OCI-LY1 (cell line): ENCODE results near the gene ATP11A.

Source experiments
- H2AFZ ChIP-seq: fragments of 200-600 bp; sonication (generic), shearing (Covaris generic); 2 replicates; pipeline ENCODE4 v1.6.0; 2014; ENCODE audit warnings: antibody characterized with exemption, mild to moderate bottlenecking, low read length
- H3F3A ChIP-seq: fragments of 200-600 bp; sonication (generic), shearing (Covaris generic); 2 replicates; pipeline ENCODE4 v1.6.0; 2014; ENCODE audit warnings: mild to moderate bottlenecking, antibody characterized with exemption, low read length, moderate library complexity; ENCODE audit not compliant: insufficient read depth
- H3K27ac ChIP-seq: fragments of 200-600 bp; sonication (generic); 2 replicates; pipeline ENCODE4 v1.5.1; 2014; ENCODE audit warnings: low read length, mixed run types, mild to moderate bottlenecking, low read depth; ENCODE audit not compliant: poor library complexity, severe bottlenecking
- H3K27me3 ChIP-seq: fragments of 200-600 bp; sonication (generic); 2 replicates; pipeline ENCODE4 v1.6.0; 2014; ENCODE audit warnings: antibody characterized with exemption, mild to moderate bottlenecking, low read length, moderate library complexity; ENCODE audit not compliant: insufficient read depth
- H3K36me3 ChIP-seq: fragments of 200-600 bp; sonication (generic); 2 replicates; pipeline ENCODE4 v1.6.1; 2014; ENCODE audit warnings: mild to moderate bottlenecking, antibody characterized with exemption, low read length, moderate library complexity, mixed read lengths; ENCODE audit not compliant: insufficient read depth
- H3K4me1 ChIP-seq: fragments of 200-600 bp; sonication (generic); 2 replicates; pipeline ENCODE4 v1.5.1; 2014; ENCODE audit warnings: mild to moderate bottlenecking, low read length, moderate library complexity; ENCODE audit not compliant: insufficient read depth, severe bottlenecking
- H3K4me2 ChIP-seq: fragments of 200-600 bp; sonication (generic), shearing (Covaris generic); 2 replicates; pipeline ENCODE4 v1.6.1; 2014; ENCODE audit warnings: low read length
- H3K4me3 ChIP-seq: fragments of 200-600 bp; sonication (generic); 2 replicates; pipeline ENCODE4 v1.5.1; 2014; ENCODE audit warnings: low read length, low read depth, mild to moderate bottlenecking, mixed read lengths; ENCODE audit not compliant: poor library complexity, severe bottlenecking
- H3K79me2 ChIP-seq: fragments of 200-600 bp; shearing (Covaris generic); 2 replicates; pipeline ENCODE4 v1.6.1; 2016; ENCODE audit warnings: mixed run types, low read length, mixed read lengths; ENCODE audit not compliant: insufficient read depth
- H3K9ac ChIP-seq: fragments of 200-600 bp; sonication (generic), shearing (Covaris generic); 2 replicates; pipeline ENCODE4 v1.6.1; 2014; ENCODE audit warnings: mild to moderate bottlenecking, low read length, mixed read lengths
- H3K9me2 ChIP-seq: fragments of 200-600 bp; sonication (generic), shearing (Covaris generic); 2 replicates; pipeline ENCODE4 v1.6.1; 2014; ENCODE audit warnings: low read depth, mild to moderate bottlenecking, low read length, mixed read lengths
- H3K9me3 ChIP-seq: fragments of 200-600 bp; shearing (Covaris generic); 2 replicates; pipeline ENCODE4 v1.6.1; 2014; ENCODE audit warnings: low read length, mixed read lengths
- H4K20me1 ChIP-seq: fragments of 200-600 bp; sonication (generic), shearing (Covaris generic); 2 replicates; pipeline ENCODE4 v1.6.0; 2016; ENCODE audit warnings: mild to moderate bottlenecking, low read length; ENCODE audit not compliant: insufficient read depth
- CTCF ChIP-seq: fragments of 200-600 bp; sonication (generic), shearing (Covaris generic); IDR thresholded peaks from 2 replicates; pipeline ENCODE4 v1.5.1; 2017; ENCODE audit warnings: mild to moderate bottlenecking, antibody characterized with exemption, low read length, moderate library complexity, mixed read lengths
- EZH2 ChIP-seq: fragments of 200-600 bp; sonication (generic), shearing (Covaris generic); IDR thresholded peaks from 2 replicates; pipeline ENCODE4 v1.8.0; 2017; ENCODE audit warnings: borderline replicate concordance, mixed run types, mild to moderate bottlenecking, antibody characterized with exemption, low read length, moderate library complexity, mixed read lengths

Gene ATP11A

DNA sequence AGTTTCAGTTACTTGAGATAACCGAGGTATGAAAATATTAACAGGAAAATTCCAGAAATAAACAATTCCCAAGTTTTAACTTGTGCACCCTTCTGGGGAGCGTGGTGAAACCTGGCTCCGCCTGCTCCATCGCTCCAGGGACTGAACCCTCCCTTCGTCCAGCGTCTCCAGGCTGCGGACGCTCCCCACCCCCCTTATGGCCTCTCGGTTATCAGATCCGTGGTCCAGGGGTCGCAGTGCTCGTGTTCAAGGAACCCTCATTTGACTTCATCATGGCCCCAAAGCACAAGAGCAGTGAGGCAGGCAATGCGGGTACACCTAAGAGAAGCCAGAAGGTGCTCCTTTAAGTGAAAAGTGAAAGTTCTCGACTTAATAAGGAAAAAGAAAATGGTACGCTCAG lies 71.1 kb downstream of the ATP11A start:
- no peaks in the 10 kb centered on the region for H3F3A ChIP-seq
- H3K4me2 ChIP-seq = no peak overlapping the region
- H4K20me1 ChIP-seq = no peaks in the 10 kb centered on the region
- H3K9me3 ChIP-seq = peaks cover 8% of the 10 kb centered on the region
- H3K4me3 ChIP-seq = no peak overlapping the region
- no peak for TF ChIP-seq EZH2
- no peak for TF ChIP-seq CTCF
- H3K27me3 ChIP-seq = peaks cover 13% of the 10 kb centered on the region; the same call in 1 of the 2 replicates
- no peaks in the 10 kb centered on the region for H3K9me2 ChIP-seq
- H3K9ac ChIP-seq = no peak overlapping the region
- no peaks in the 10 kb centered on the region for H3K79me2 ChIP-seq
- no peaks in the 10 kb centered on the region for H3K4me1 ChIP-seq
- no peaks in the 10 kb centered on the region for H3K36me3 ChIP-seq
- H3K27ac ChIP-seq = no peak overlapping the region
- H2AFZ ChIP-seq = no peak overlapping the region

- no peak overlapping the region for H3K4me2 ChIP-seq
- H3K9me3 ChIP-seq = peaks cover 8% of the 10 kb centered on the region
- no peaks in the 10 kb centered on the region for H3K36me3 ChIP-seq
- H4K20me1 ChIP-seq = no peaks in the 10 kb centered on the region
- no peak overlapping the region for H3K4me3 ChIP-seq
- H3F3A ChIP-seq = no peaks in the 10 kb centered on the region
- no peak overlapping the region for H3K9ac ChIP-seq
- peaks cover 9% of the 10 kb centered on the region; the same call in 1 of the 2 replicates for H3K27me3 ChIP-seq
- H3K27ac ChIP-seq = no peak overlapping the region
- TF ChIP-seq CTCF (no peak), EZH2 (no peak)
- H2AFZ ChIP-seq = no peak overlapping the region
- H3K4me1 ChIP-seq = no peaks in the 10 kb centered on the region
- no peaks in the 10 kb centered on the region for H3K79me2 ChIP-seq
- H3K9me2 ChIP-seq = no peaks in the 10 kb centered on the region
Observed at GRCh38 chr13:112761701-112762689, 72.2 kb downstream of the ATP11A start.

- peaks cover 8% of the 10 kb centered on the region for H3K9me3 ChIP-seq
- H3K4me3 ChIP-seq = no peak overlapping the region
- TF ChIP-seq CTCF (no peak), EZH2 (no peak)
- no peak overlapping the region for H3K9ac ChIP-seq
- H3K27me3 ChIP-seq = peaks cover 9% of the 10 kb centered on the region; the same call in 1 of the 2 replicates
- no peaks in the 10 kb centered on the region for H3K36me3 ChIP-seq
- no peaks in the 10 kb centered on the region for H3K9me2 ChIP-seq
- no peak overlapping the region for H3K4me2 ChIP-seq
- no peaks in the 10 kb centered on the region for H4K20me1 ChIP-seq
- H3K27ac ChIP-seq = no peak overlapping the region
- no peaks in the 10 kb centered on the region for H3F3A ChIP-seq
- H3K4me1 ChIP-seq = peaks cover 2% of the 10 kb centered on the region
- H3K79me2 ChIP-seq = no peaks in the 10 kb centered on the region
- no peak overlapping the region for H2AFZ ChIP-seq
Observed at GRCh38 chr13:112762690-112763080, 72.8 kb downstream of the ATP11A start.
